ENCODE data around the gene SLC13A5. TPM values are rescaled to one million over a fixed set of nuclear protein-coding genes. Genes with fewer than 3 reads are reported as not detected.

Gene SLC13A5
- total and polyA plus RNA-seq, 9 of the 15 experiments (the other 6 are each of a cell fraction or from before 2014, with no cell fraction given): 0.04 TPM; not detected in 8

- H4K20me1 ChIP-seq (replicated peaks; ENCODE audit: control insufficient read depth, insufficient read depth, low read length): no peaks in the 10 kb centered on the region
- H3K27me3 ChIP-seq (ENCODE audit: control insufficient read depth in 2 of 2, insufficient read depth in 2 of 2, low read length in 2 of 2): peaks cover 9 to 42% of the 10 kb centered on the region in 2 experiments; a peak in 4 of 5 replicates
- no peak for ATAC-seq
- intact Hi-C loops (cut with micrococcal nuclease) (no loop called here), in situ Hi-C loops (cut with MboI) (no loop called here)
- no TSS peak for BruUV-seq (replicated peaks)
- WGBS (ENCODE audit: insufficient coverage, low coverage, missing lambda C conversion rate): 0% methylated on average over 5 of the region's 6 CpGs
- no peaks in the 10 kb centered on the region for H3K9me3 ChIP-seq (replicated peaks; ENCODE audit: control insufficient read depth, insufficient read depth, low read depth, low read length)
- H3K79me2 ChIP-seq (ENCODE audit: control insufficient read depth, insufficient read depth, low read length): no peaks in the 10 kb centered on the region
- H3K27ac ChIP-seq (ENCODE audit: extremely low read depth, low read depth, low read length): no peak overlapping the region
- no peak overlapping the region for H2AFZ ChIP-seq (ENCODE audit: low read depth, low read length)
- H3K4me2 ChIP-seq (ENCODE audit: insufficient read depth, low read length): no peak overlapping the region
- FAIRE-seq: no peak
- ChIA-PET CTCF (ENCODE audit: low intra/inter-chr PET ratio) (no interaction called here), POLR2A (interaction anchor here (0.7 to 1.4 kb wide), 2 partner anchors 16 to 1395 kb away, joined by 4 read pairs; partner anchors contain the start of gene RABEP1)
- DNase-seq (ENCODE audit: extremely low read depth in 1 of 4, low spot score in 3 of 4): no peak
- no peaks in the 10 kb centered on the region for H3K36me3 ChIP-seq (ENCODE audit: control insufficient read depth, insufficient read depth, low read length)
- no peaks in the 10 kb centered on the region; a peak in 1 of 5 replicates for H3K4me1 ChIP-seq (replicated peaks in 1 of 2; ENCODE audit: control insufficient read depth in 2 of 2, insufficient read depth in 2 of 2, low read length in 2 of 2)
- H3K4me3 ChIP-seq: no peak overlapping the region
- H3K9me1 ChIP-seq (ENCODE audit: control insufficient read depth, insufficient read depth, low read length): no peaks in the 10 kb centered on the region
- no peak overlapping the region for H3K9ac ChIP-seq (ENCODE audit: insufficient read depth in 1 of 2, low read depth in 2 of 2, low read length in 2 of 2)
- no peak for TF ChIP-seq PHTF2 (CRISPR knock-in tag; IDR thresholded peaks at IDR 0.05)
- TF ChIP-seq HDAC1 (IDR thresholded peaks at IDR 0.05): no peak
- TF ChIP-seq YBX1 (IDR thresholded peaks at IDR 0.05): no peak
- TF ChIP-seq CBX8 (IDR thresholded peaks at IDR 0.05; ENCODE audit: borderline replicate concordance, extremely low read depth, low read depth, low read length, poor library complexity, severe bottlenecking): no peak
- TF ChIP-seq, protein P1, sequence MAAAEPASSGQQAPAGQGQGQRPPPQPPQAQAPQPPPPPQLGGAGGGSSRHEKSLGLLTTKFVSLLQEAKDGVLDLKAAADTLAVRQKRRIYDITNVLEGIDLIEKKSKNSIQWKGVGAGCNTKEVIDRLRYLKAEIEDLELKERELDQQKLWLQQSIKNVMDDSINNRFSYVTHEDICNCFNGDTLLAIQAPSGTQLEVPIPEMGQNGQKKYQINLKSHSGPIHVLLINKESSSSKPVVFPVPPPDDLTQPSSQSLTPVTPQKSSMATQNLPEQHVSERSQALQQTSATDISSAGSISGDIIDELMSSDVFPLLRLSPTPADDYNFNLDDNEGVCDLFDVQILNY (CRISPR knock-in tag; IDR thresholded peaks at IDR 0.05): no peak
- TF ChIP-seq ZNF644 (tag; IDR thresholded peaks at IDR 0.05; ENCODE audit: low read depth): no peak
- no peak for TF ChIP-seq ZNF274 (IDR thresholded peaks at IDR 0.05; ENCODE audit: borderline replicate concordance, low read depth, low read length)
- TF ChIP-seq ZC3H11A (IDR thresholded peaks at IDR 0.05; ENCODE audit: low read depth, low read length): no peak
- TF ChIP-seq CHD4 (IDR thresholded peaks at IDR 0.05; ENCODE audit: insufficient read depth, insufficient replicate concordance, low read depth, low read length, poor library complexity, severe bottlenecking): no peak
- TF ChIP-seq, protein P2, sequence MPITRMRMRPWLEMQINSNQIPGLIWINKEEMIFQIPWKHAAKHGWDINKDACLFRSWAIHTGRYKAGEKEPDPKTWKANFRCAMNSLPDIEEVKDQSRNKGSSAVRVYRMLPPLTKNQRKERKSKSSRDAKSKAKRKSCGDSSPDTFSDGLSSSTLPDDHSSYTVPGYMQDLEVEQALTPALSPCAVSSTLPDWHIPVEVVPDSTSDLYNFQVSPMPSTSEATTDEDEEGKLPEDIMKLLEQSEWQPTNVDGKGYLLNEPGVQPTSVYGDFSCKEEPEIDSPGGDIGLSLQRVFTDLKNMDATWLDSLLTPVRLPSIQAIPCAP (CRISPR knock-in tag; IDR thresholded peaks at IDR 0.05; ENCODE audit: borderline replicate concordance): no peak
- TF ChIP-seq, protein P3, sequence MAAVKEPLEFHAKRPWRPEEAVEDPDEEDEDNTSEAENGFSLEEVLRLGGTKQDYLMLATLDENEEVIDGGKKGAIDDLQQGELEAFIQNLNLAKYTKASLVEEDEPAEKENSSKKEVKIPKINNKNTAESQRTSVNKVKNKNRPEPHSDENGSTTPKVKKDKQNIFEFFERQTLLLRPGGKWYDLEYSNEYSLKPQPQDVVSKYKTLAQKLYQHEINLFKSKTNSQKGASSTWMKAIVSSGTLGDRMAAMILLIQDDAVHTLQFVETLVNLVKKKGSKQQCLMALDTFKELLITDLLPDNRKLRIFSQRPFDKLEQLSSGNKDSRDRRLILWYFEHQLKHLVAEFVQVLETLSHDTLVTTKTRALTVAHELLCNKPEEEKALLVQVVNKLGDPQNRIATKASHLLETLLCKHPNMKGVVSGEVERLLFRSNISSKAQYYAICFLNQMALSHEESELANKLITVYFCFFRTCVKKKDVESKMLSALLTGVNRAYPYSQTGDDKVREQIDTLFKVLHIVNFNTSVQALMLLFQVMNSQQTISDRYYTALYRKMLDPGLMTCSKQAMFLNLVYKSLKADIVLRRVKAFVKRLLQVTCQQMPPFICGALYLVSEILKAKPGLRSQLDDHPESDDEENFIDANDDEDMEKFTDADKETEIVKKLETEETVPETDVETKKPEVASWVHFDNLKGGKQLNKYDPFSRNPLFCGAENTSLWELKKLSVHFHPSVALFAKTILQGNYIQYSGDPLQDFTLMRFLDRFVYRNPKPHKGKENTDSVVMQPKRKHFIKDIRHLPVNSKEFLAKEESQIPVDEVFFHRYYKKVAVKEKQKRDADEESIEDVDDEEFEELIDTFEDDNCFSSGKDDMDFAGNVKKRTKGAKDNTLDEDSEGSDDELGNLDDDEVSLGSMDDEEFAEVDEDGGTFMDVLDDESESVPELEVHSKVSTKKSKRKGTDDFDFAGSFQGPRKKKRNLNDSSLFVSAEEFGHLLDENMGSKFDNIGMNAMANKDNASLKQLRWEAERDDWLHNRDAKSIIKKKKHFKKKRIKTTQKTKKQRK (IDR thresholded peaks at IDR 0.05; ENCODE audit: borderline replicate concordance, low read depth, low read length): no peak
Measured at GRCh38 chr17:6676802-6677157, 36.4 kb downstream of the SLC13A5 start.
